ENCODE measurements around the gene ATG10.

Gene ATG10

GRCh38 chr5:82168294-82168693, 196.5 kb downstream of the ATG10 start:
- no peak overlapping the region for H3K4me3 ChIP-seq
- H3K36me3 ChIP-seq = no peaks in the 10 kb centered on the region
- no peaks in the 10 kb centered on the region for H3K4me1 ChIP-seq
- H3K9ac ChIP-seq = no peak overlapping the region
- H3K27ac ChIP-seq = no peak overlapping the region
- H3K4me2 ChIP-seq = no peak overlapping the region
- H4K20me1 ChIP-seq = no peaks in the 10 kb centered on the region
- TF ChIP-seq Cebpa-rat (IDR thresholded peaks at IDR 0.05) = no peak
- H3K9me3 ChIP-seq = no peaks in the 10 kb centered on the region
- no peaks in the 10 kb centered on the region for H3K27me3 ChIP-seq

GRCh38 chr5:82169892-82170291, 198.1 kb downstream of the ATG10 start:
- TF ChIP-seq Cebpa-rat (IDR thresholded peaks at IDR 0.05) = no peak

GRCh38 chr5:82174128-82174918, 202.5 kb downstream of the ATG10 start:
- TF ChIP-seq Cebpa-rat (IDR thresholded peaks at IDR 0.05) = no peak
- Histone ChIP-seq H3K9me3 (no peaks in the 10 kb centered on the region), H4K20me1 (no peaks in the 10 kb centered on the region), H3K4me1 (no peaks in the 10 kb centered on the region), H3K27me3 (no peaks in the 10 kb centered on the region), H3K4me3 (no peak overlapping the region), H3K9ac (no peak overlapping the region), H3K27ac (no peak overlapping the region), H3K36me3 (peaks cover 3% of the 10 kb centered on the region; the same call in 1 of the 2 replicates), H3K4me2 (no peak overlapping the region)

More at GRCh38 chr5:82169892-82170291, 198.1 kb downstream of the ATG10 start:
- Histone ChIP-seq H4K20me1 (no peaks in the 10 kb centered on the region), H3K4me2 (no peak overlapping the region), H3K4me1 (no peaks in the 10 kb centered on the region), H3K27me3 (no peaks in the 10 kb centered on the region), H3K4me3 (no peak overlapping the region), H3K36me3 (no peaks in the 10 kb centered on the region), H3K27ac (no peak overlapping the region), H3K9me3 (no peaks in the 10 kb centered on the region), H3K9ac (no peak overlapping the region)

- TF ChIP-seq Cebpa-rat (IDR thresholded peaks at IDR 0.05) = no peak
- Histone ChIP-seq H3K36me3 (peaks cover 5% of the 10 kb centered on the region), H3K27me3 (no peaks in the 10 kb centered on the region), H3K4me3 (no peak overlapping the region), H3K4me2 (no peak overlapping the region), H3K9ac (no peak overlapping the region), H3K4me1 (no peaks in the 10 kb centered on the region), H3K27ac (no peak overlapping the region), H4K20me1 (no peaks in the 10 kb centered on the region), H3K9me3 (no peaks in the 10 kb centered on the region)
These were observed 203.0 kb downstream of the ATG10 start for GRCh38 chr5:82174919-82175219.

- Histone ChIP-seq H3K4me3 (no peak overlapping the region), H3K27ac (no peak overlapping the region), H3K27me3 (no peaks in the 10 kb centered on the region), H3K4me1 (no peaks in the 10 kb centered on the region), H3K9me3 (no peaks in the 10 kb centered on the region), H3K36me3 (peaks cover 12% of the 10 kb centered on the region), H3K4me2 (no peak overlapping the region), H4K20me1 (no peaks in the 10 kb centered on the region), H3K9ac (no peak overlapping the region)
- TF ChIP-seq Cebpa-rat (IDR thresholded peaks at IDR 0.05) = no peak
These were observed 204.4 kb downstream of the ATG10 start for GRCh38 chr5:82176115-82176814.

- TF ChIP-seq Cebpa-rat (IDR thresholded peaks at IDR 0.05) = peak; percentile 70; the same call in 1 of the 2 replicates
- Histone ChIP-seq H3K4me2 (no peak overlapping the region), H3K4me3 (no peak overlapping the region), H3K4me1 (no peaks in the 10 kb centered on the region), H3K27ac (no peak overlapping the region), H3K36me3 (peaks cover 17% of the 10 kb centered on the region), H4K20me1 (no peaks in the 10 kb centered on the region), H3K9ac (no peak overlapping the region), H3K27me3 (no peaks in the 10 kb centered on the region), H3K9me3 (no peaks in the 10 kb centered on the region)
These were observed 206.6 kb downstream of the ATG10 start for GRCh38 chr5:82178378-82178777.

GRCh38 chr5:82182662-82183061, 210.8 kb downstream of the ATG10 start:
- Histone ChIP-seq H3K4me2 (no peak overlapping the region), H3K4me1 (no peaks in the 10 kb centered on the region), H4K20me1 (no peaks in the 10 kb centered on the region), H3K9me3 (no peaks in the 10 kb centered on the region), H3K9ac (no peak overlapping the region), H3K27me3 (no peaks in the 10 kb centered on the region), H3K4me3 (no peak overlapping the region), H3K27ac (no peak overlapping the region), H3K36me3 (peaks cover 21% of the 10 kb centered on the region)
- TF ChIP-seq Cebpa-rat (IDR thresholded peaks at IDR 0.05) = no peak

GRCh38 chr5:82183828-82184227, 212.0 kb downstream of the ATG10 start:
- no peak overlapping the region for H3K27ac ChIP-seq
- no peaks in the 10 kb centered on the region for H3K27me3 ChIP-seq
- no peaks in the 10 kb centered on the region for H4K20me1 ChIP-seq
- TF ChIP-seq Cebpa-rat (IDR thresholded peaks at IDR 0.05) = no peak
- no peak overlapping the region for H3K4me3 ChIP-seq
- H3K9ac ChIP-seq = no peak overlapping the region
- no peaks in the 10 kb centered on the region for H3K9me3 ChIP-seq
- no peak overlapping the region for H3K4me2 ChIP-seq
- H3K36me3 ChIP-seq = peaks cover 18% of the 10 kb centered on the region
- no peaks in the 10 kb centered on the region for H3K4me1 ChIP-seq

- TF ChIP-seq Cebpa-rat (IDR thresholded peaks at IDR 0.05) = no peak
- Histone ChIP-seq H3K4me1 (no peaks in the 10 kb centered on the region), H3K9me3 (no peaks in the 10 kb centered on the region), H4K20me1 (no peaks in the 10 kb centered on the region), H3K4me3 (no peak overlapping the region), H3K4me2 (no peak overlapping the region), H3K27me3 (no peaks in the 10 kb centered on the region), H3K27ac (no peak overlapping the region), H3K36me3 (0 out of 2 replicates have a peak, but pooled peaks cover 10% of the 10 kb centered on the region), H3K9ac (no peak overlapping the region)
These were observed 214.0 kb downstream of the ATG10 start for GRCh38 chr5:82185851-82186250.

- no peak for TF ChIP-seq Cebpa-rat (IDR thresholded peaks at IDR 0.05)
These were observed 225.7 kb downstream of the ATG10 start for GRCh38 chr5:82197550-82197949.

More at GRCh38 chr5:82197550-82197949, 225.7 kb downstream of the ATG10 start:
- no peak overlapping the region for H3K27ac ChIP-seq
- H3K36me3 ChIP-seq = no peaks in the 10 kb centered on the region
- no peaks in the 10 kb centered on the region for H3K27me3 ChIP-seq
- no peaks in the 10 kb centered on the region for H3K4me1 ChIP-seq
- H3K9me3 ChIP-seq = no peaks in the 10 kb centered on the region
- H3K9ac ChIP-seq = no peak overlapping the region
- no peak overlapping the region for H3K4me3 ChIP-seq
- H4K20me1 ChIP-seq = no peaks in the 10 kb centered on the region
- H3K4me2 ChIP-seq = no peak overlapping the region
